ENCODE results near the gene METTL18. TPM values are rescaled to one million over a fixed set of nuclear protein-coding genes. Genes with fewer than 3 reads are reported as not detected.

METTL18 gene
- total RNA-seq, 1 donor from 2014 or later = 11.0 TPM

DNA sequence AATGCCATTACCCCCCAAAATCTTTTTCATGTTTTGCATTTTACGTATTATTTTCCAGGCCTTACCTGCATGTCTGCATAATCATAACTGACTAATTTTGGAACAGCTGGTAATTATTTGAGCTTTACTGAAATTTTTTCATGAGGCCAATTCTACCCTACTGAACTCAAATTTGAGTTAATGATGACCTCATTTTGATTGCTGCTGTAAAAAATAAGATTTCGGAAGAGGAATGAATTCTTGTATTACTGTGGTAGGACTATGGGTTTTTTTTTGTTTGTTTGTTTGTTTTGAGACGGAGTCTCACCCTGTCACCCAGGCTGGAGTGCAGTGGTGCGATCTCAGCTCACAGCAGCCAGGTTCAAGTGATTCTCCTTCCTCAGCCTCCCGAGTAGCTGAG, 2.6 kb upstream of the METTL18 start:
- TF ChIP-seq, protein P1, sequence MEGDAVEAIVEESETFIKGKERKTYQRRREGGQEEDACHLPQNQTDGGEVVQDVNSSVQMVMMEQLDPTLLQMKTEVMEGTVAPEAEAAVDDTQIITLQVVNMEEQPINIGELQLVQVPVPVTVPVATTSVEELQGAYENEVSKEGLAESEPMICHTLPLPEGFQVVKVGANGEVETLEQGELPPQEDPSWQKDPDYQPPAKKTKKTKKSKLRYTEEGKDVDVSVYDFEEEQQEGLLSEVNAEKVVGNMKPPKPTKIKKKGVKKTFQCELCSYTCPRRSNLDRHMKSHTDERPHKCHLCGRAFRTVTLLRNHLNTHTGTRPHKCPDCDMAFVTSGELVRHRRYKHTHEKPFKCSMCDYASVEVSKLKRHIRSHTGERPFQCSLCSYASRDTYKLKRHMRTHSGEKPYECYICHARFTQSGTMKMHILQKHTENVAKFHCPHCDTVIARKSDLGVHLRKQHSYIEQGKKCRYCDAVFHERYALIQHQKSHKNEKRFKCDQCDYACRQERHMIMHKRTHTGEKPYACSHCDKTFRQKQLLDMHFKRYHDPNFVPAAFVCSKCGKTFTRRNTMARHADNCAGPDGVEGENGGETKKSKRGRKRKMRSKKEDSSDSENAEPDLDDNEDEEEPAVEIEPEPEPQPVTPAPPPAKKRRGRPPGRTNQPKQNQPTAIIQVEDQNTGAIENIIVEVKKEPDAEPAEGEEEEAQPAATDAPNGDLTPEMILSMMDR (conservative IDR thresholded peaks at IDR 0.05) = no peak
- Mint-ChIP-seq H3K9me3 (no peaks in the 10 kb centered on the region), H3K27ac (no peak overlapping the region), H3K4me3 (no peak overlapping the region), H3K4me1 (ENCODE audit: unreplicated experiment) (peaks cover 13% of the 10 kb centered on the region), H3K27me3 (no peaks in the 10 kb centered on the region), H3K36me3 (peaks cover 8% of the 10 kb centered on the region)
- DNase-seq (ENCODE audit: extremely low spot score, unreplicated experiment) = no peak

DNA sequence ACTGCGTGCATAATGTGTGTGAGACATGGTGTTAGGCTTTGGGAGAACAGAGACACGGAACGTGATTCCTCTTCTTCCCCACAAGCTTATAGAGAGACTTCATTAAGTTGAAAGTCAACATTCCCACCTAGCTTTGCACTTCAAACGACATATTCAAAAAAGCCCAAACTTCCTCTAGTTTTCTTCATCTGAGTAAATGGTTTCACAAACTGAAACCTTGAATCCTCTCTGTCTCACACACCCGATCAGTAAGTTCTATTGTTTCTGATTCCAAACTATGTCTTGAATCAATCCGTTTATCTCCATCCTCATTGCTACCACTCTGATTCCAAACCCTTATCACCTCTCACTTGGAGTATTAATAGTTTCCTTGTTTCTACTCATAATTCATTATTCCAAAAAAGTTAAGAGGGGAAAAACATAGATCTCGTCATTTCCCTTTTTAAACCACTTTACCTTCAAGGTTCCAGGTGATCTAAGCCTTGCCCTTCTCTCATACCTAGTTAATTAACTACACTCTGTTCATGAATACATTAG, 1.6 kb upstream of the METTL18 start:
- H3K4me3 Mint-ChIP-seq = peak overlapping the region; percentile 99
- peak overlapping the region; percentile 42 for H3K27ac Mint-ChIP-seq
- H3K36me3 Mint-ChIP-seq = peaks cover 17% of the 10 kb centered on the region
- H3K4me1 Mint-ChIP-seq (ENCODE audit: unreplicated experiment) = peaks cover 18% of the 10 kb centered on the region
- no peak for DNase-seq (ENCODE audit: extremely low spot score, unreplicated experiment)
- TF ChIP-seq, protein P1 (conservative IDR thresholded peaks at IDR 0.05) = no peak
- no peaks in the 10 kb centered on the region for H3K9me3 Mint-ChIP-seq
- no peaks in the 10 kb centered on the region for H3K27me3 Mint-ChIP-seq

DNA sequence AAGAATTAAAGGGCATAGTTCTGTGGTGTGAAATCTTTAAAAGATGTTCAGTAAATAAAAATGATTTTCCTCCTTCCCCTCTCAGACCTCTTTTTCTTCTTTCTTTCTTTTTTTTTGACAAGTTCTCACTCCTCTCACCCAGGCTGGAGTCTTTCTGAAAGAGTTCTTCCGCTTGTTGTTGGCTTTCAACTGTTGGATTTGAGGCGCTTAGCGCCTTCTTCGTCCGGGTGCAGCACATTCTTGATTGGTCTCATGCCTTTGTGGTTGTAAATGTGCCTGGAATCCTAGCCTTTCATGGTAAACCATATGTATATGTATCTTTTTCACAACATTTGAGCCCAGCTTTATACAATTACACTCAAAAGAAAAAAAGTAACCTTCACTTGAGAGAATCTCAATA, 980 bp upstream of the METTL18 start:
- peak overlapping the region; percentile 97 for H3K27ac Mint-ChIP-seq
- H3K4me3 Mint-ChIP-seq = peak overlapping the region; percentile 99
- no peaks in the 10 kb centered on the region for H3K27me3 Mint-ChIP-seq
- TF ChIP-seq, protein P1 (conservative IDR thresholded peaks at IDR 0.05) = no peak
- DNase-seq (ENCODE audit: extremely low spot score, unreplicated experiment) = no peak
- H3K36me3 Mint-ChIP-seq = peaks cover 18% of the 10 kb centered on the region
- no peaks in the 10 kb centered on the region for H3K9me3 Mint-ChIP-seq
- H3K4me1 Mint-ChIP-seq (ENCODE audit: unreplicated experiment) = peaks cover 18% of the 10 kb centered on the region

DNA sequence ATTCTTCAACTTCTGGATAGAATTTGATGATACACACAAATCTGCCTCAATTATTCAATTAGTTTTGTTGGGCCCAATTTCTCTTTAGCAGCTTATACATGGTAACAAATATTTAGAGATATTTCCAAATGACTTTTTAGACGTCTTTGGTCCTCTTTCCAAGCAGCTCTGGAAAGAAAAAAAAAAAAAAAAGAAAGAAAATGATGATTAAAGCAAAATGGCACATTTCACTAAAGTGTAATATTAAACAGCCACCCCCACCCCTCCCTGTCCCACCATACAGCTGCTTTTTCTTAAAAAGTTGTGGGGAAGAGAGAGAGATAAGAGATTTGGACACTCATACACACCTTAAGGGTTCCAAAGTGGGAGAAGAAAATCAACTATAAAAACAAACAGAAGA, 977 bp downstream of the METTL18 start:
- Mint-ChIP-seq H3K9me3 (no peaks in the 10 kb centered on the region), H3K27ac (peak overlapping the region; percentile 97), H3K36me3 (peaks cover 18% of the 10 kb centered on the region), H3K4me3 (peak overlapping the region; percentile 99), H3K27me3 (no peaks in the 10 kb centered on the region), H3K4me1 (ENCODE audit: unreplicated experiment) (peaks cover 18% of the 10 kb centered on the region)
- no peak for DNase-seq (ENCODE audit: extremely low spot score, unreplicated experiment)
- TF ChIP-seq, protein P1 (conservative IDR thresholded peaks at IDR 0.05) = no peak

DNA sequence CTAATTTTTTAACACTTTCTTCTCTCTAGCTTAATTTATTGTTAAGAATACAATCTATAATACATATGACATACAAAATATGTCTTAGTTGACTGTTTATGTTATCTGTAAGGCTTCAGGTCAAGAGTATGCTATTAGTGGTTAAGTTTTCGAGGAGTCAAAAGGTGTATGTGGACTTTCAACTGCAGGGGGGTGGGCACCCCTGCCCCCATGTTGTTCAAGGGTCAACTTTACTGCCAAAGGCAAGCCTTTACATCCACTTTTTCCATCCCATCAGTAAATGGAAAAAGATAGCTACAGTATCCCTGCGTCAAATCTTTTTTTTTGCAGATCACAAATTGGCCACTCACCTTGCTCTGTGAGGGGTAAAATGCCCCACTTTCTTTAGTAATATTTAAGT, 6.3 kb downstream of the METTL18 start:
- H3K4me1 Mint-ChIP-seq (ENCODE audit: unreplicated experiment) = peaks cover 11% of the 10 kb centered on the region
- H3K27ac Mint-ChIP-seq = no peak overlapping the region
- TF ChIP-seq, protein P1 (conservative IDR thresholded peaks at IDR 0.05) = no peak
- H3K36me3 Mint-ChIP-seq = peaks cover 15% of the 10 kb centered on the region
- no peak for DNase-seq (ENCODE audit: extremely low spot score, unreplicated experiment)
- peaks cover 7% of the 10 kb centered on the region for H3K27me3 Mint-ChIP-seq
- no peak overlapping the region for H3K4me3 Mint-ChIP-seq
- H3K9me3 Mint-ChIP-seq = no peaks in the 10 kb centered on the region

DNA sequence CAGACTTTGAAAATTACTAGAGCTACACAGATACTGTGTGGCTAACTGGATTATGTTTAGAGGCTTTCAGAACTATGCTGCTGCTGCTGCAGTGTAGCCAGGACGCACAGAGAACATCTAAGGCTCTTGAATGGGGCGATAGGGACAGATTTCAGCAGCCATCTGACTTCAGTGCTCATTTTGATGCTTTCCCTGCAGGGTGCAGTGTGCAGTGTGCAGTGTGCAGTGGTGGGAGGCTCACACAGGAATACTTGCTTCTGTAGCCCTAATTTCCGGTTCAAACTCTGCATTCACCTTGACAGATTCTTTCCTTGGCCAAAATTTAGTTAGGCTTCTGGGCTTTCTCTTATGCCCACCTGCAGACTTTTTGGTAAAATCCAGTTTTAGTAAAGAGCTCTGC, 7.7 kb downstream of the METTL18 start:
- DNase-seq (ENCODE audit: extremely low spot score, unreplicated experiment) = no peak
- Mint-ChIP-seq H3K4me3 (no peak overlapping the region), H3K36me3 (peaks cover 7% of the 10 kb centered on the region), H3K27ac (no peak overlapping the region), H3K9me3 (peaks cover 4% of the 10 kb centered on the region), H3K4me1 (ENCODE audit: unreplicated experiment) (peaks cover 7% of the 10 kb centered on the region), H3K27me3 (peaks cover 7% of the 10 kb centered on the region)
- TF ChIP-seq, protein P1 (conservative IDR thresholded peaks at IDR 0.05) = no peak
